K562 (cell line): ENCODE data around the gene CCDC9B. TPM values are rescaled to one million over a fixed set of nuclear protein-coding genes. Genes with fewer than 3 reads are reported as not detected.

ENCODE experiments used
- BHLHE40 ChIP-seq: IDR thresholded peaks from 2 replicates; pipeline ENCODE4 v1.6.1; 2011; ENCODE audit warnings: low read length, improper control_type of control experiment
- CHCHD3 ChIP-seq: fragments of 250-450 bp; sonication (Bioruptor Pico); IDR thresholded peaks from 2 replicates; pipeline ENCODE4 v2.1.2; 2022; ENCODE audit warnings: mild to moderate bottlenecking
- EP300 ChIP-seq: IDR thresholded peaks from 2 replicates; pipeline ENCODE4 v1.6.1; 2012; ENCODE audit warnings: low read length, improper control_type of control experiment
- FOXP1 ChIP-seq: sonication (generic); formaldehyde crosslinking; IDR thresholded peaks from 2 replicates; pipeline ENCODE4 v1.8.0; 2022; ENCODE audit warnings: mild to moderate bottlenecking, missing genetic modification reagents
- HMG20A ChIP-seq: fragments of 450-650 bp; formaldehyde crosslinking; conservative IDR thresholded peaks from 2 replicates; pipeline ENCODE4 v1.4.0; 2020; ENCODE audit warnings: mild to moderate bottlenecking, mixed read lengths
- LARP7 ChIP-seq: fragments of 450-650 bp; IDR thresholded peaks from 2 replicates; pipeline ENCODE4 v1.6.1; 2016
- MAFG ChIP-seq: fragments of 450-650 bp; conservative IDR thresholded peaks from 2 replicates; pipeline ENCODE4 v1.6.1; 2016; ENCODE audit warnings: missing genetic modification characterization, missing compliant biosample characterization
- NELFE ChIP-seq: IDR thresholded peaks from 2 replicates; pipeline ENCODE4 v1.6.1; 2011; ENCODE audit warnings: mild to moderate bottlenecking; ENCODE audit not compliant: insufficient read depth, insufficient read length
- PRMT5 ChIP-seq: sonication (generic); formaldehyde crosslinking; IDR thresholded peaks from 2 replicates; pipeline ENCODE4 v1.5.0; 2020; ENCODE audit warnings: missing genetic modification reagents
- PRPF4 ChIP-seq: fragments of 200-400 bp; formaldehyde crosslinking; IDR thresholded peaks from one replicate; pipeline ENCODE4 v1.6.1; 2017; ENCODE audit warnings: low read length, low read depth, mild to moderate bottlenecking; ENCODE audit not compliant: insufficient read depth, poor library complexity, severe bottlenecking
- RBBP5 ChIP-seq: fragments of 200-600 bp; sonication (generic); IDR thresholded peaks from 2 replicates; pipeline ENCODE4 v1.6.1; 2012; ENCODE audit warnings: borderline replicate concordance, mild to moderate bottlenecking, low read length, control low read depth, inconsistent platforms; ENCODE audit not compliant: insufficient read depth, poor library complexity, severe bottlenecking
- SETDB1 ChIP-seq: IDR thresholded peaks from one replicate; pipeline ENCODE4 v1.6.1; 2012; ENCODE audit warnings: low read length, control low read depth, inconsistent platforms
- SRSF1 ChIP-seq: fragments of 200-400 bp; formaldehyde crosslinking; IDR thresholded peaks from 2 replicates; pipeline ENCODE4 v1.6.1; 2017; ENCODE audit warnings: mild to moderate bottlenecking, low read depth, low read length, moderate library complexity
- TBL1XR1 ChIP-seq, 2 experiments: IDR thresholded peaks; 2 replicates each; pipeline ENCODE4 v1.6.1; 2012; ENCODE audit warnings: improper control_type of control experiment in 2 of 2, low read length in 2 of 2, mild to moderate bottlenecking in 1 of 2
- TSC22D4 ChIP-seq: fragments of 450-650 bp; IDR thresholded peaks from 2 replicates; pipeline ENCODE4 v1.6.1; 2016; ENCODE audit warnings: missing genetic modification characterization, missing biosample characterization, control low read depth
- ZBTB17 ChIP-seq: fragments of 450-650 bp; formaldehyde crosslinking; IDR thresholded peaks from 2 replicates; pipeline ENCODE4 v1.4.0; 2020; ENCODE audit warnings: mild to moderate bottlenecking
- ZNF277 ChIP-seq: fragments of 250-450 bp; sonication (Bioruptor Pico); IDR thresholded peaks from 2 replicates; pipeline ENCODE4 v1.8.0; 2022; ENCODE audit warnings: inconsistent platforms, mild to moderate bottlenecking, moderate library complexity, borderline replicate concordance
- ZNF592 ChIP-seq: fragments of 450-650 bp; IDR thresholded peaks from 2 replicates; pipeline ENCODE4 v1.6.1; 2017; ENCODE audit warnings: antibody characterized with exemption, mild to moderate bottlenecking
- ZNF639 ChIP-seq, 2 experiments: fragments of 200-800 bp in 1 of 2; sonication (Bioruptor generic) in 1 of 2; sonication (generic) in 1 of 2; formaldehyde crosslinking in 1 of 2; IDR thresholded peaks in 1 of 2; conservative IDR thresholded peaks in 1 of 2; 2 replicates each; pipeline versions ENCODE4 v1.5.0 to v1.6.1; 2016 to 2020; ENCODE audit warnings: missing compliant biosample characterization in 1 of 2, missing genetic modification characterization in 1 of 2, missing genetic modification reagents in 1 of 2
- polyA plus RNA-seq, 8 experiments: library from polyadenylated mRNA; depleted of rRNA in 4 of 8; stranded (reverse) in 5 of 8; unstranded in 3 of 8; fragments of >200 nt; fragmentation: Nextera tagmentation in 2 of 8; fragmentation: Illumina TruSeq in 1 of 8; extraction: Ambion mirVana in 2 of 8; extraction: Trizol in 1 of 8; gene quantifications; 2 replicates each; pipeline versions ENCODE4 v1.2.1 to v1.2.3, GENCODE V29; 2011 to 2014; ENCODE audit warnings: inconsistent platforms in 1 of 8, missing spikeins in 1 of 8
- total RNA-seq, 7 experiments: library from RNA; depleted of rRNA in 6 of 7; stranded (reverse); fragments of >200 nt in 6 of 7; fragmentation: Illumina TruSeq in 2 of 7; extraction: Trizol in 2 of 7; gene quantifications; 2 replicates each; pipeline versions ENCODE4 v1.2.1 to v1.2.3, GENCODE V29; 2011 to 2021; ENCODE audit warnings: low replicate concordance in 1 of 7

Gene CCDC9B
- total and polyA plus RNA-seq, 9 of the 15 experiments (the other 6 are each of a cell fraction or from before 2014, with no cell fraction given), result 0.01 to 0.47 (median 0.15) TPM; not detected in 1

- TF ChIP-seq ZNF639 (CRISPR knock-in tag; conservative IDR thresholded peaks at IDR 0.05 in 1 of 2, IDR thresholded peaks at IDR 0.05 in 1 of 2), result peak in 1 of 2 experiments; percentile 78; a peak in 1 of 4 replicates
- TF ChIP-seq ZBTB17 (CRISPR knock-in tag), result no peak
- no peak for TF ChIP-seq LARP7
- no peak for TF ChIP-seq SETDB1
- no peak for TF ChIP-seq HMG20A
- TF ChIP-seq TBL1XR1 (IDR thresholded peaks at IDR 0.05; ENCODE audit: low read length in 2 of 2), result 0 out of 4 replicates have a peak, but pooled peaks of 1 of the 2 experiments have one; percentile 39
- peak; percentile 53; the same call in 1 of the 2 replicates for TF ChIP-seq EP300
- TF ChIP-seq NELFE, result no peak
- no peak for TF ChIP-seq TSC22D4 (tag)
- no peak for TF ChIP-seq ZNF277
- TF ChIP-seq ZNF592, result peak; percentile 43; the same call in 1 of the 2 replicates
- no peak for TF ChIP-seq FOXP1 (CRISPR knock-in tag)
- TF ChIP-seq CHCHD3 (CRISPR knock-in tag), result no peak
- TF ChIP-seq SRSF1, result no peak
- no peak for TF ChIP-seq MAFG (tag)
- no peak for TF ChIP-seq PRMT5 (CRISPR knock-in tag)
- peak; percentile 40; the same call in 1 of the 2 replicates for TF ChIP-seq BHLHE40
- TF ChIP-seq PRPF4, result no peak
- no peak for TF ChIP-seq RBBP5
These were observed 10.3 kb downstream of the CCDC9B start (continued) for GRCh38 chr15:40330368-40330836.
